Measurements from ENCODE around the gene PCSK6.

DNA sequence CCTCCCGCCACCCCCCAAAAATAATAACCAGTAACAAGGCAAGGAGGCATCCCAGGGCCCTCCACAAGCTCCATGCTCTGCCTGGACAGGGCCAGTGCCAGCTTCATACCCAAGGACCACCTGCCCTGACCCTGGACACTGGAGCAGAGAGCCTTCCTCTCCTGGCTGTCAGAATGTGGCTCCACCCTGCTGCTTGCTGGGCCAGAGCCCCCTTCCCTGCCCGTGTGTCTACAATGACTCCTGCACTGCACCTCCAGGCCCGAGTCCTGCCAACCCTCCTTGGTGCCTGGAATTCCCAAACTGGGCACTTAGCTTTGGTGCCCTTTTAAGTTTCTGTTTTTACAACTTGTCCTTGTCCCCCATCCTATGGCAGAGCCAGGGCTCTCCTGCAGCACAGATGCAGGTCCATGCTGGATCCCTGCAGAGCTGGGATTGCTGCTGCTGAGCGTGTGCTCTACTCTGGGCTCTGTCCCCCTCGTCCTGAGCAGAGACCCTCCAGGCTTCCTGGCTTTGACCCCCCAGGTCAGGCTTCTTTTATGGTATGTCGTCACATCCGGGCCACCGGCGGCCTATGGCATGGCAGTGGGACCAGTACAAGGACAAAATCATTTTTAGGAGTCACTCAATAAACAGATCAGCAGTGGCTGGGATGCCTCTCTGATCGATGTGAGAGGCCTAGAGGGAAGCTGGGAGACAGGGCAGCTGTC lies 183.0 kb downstream of the PCSK6 start:
- TF ChIP-seq POLR2AphosphoS5 (IDR thresholded peaks at IDR 0.05; ENCODE audit: low read depth) = no peak
- TF ChIP-seq, protein P1, sequence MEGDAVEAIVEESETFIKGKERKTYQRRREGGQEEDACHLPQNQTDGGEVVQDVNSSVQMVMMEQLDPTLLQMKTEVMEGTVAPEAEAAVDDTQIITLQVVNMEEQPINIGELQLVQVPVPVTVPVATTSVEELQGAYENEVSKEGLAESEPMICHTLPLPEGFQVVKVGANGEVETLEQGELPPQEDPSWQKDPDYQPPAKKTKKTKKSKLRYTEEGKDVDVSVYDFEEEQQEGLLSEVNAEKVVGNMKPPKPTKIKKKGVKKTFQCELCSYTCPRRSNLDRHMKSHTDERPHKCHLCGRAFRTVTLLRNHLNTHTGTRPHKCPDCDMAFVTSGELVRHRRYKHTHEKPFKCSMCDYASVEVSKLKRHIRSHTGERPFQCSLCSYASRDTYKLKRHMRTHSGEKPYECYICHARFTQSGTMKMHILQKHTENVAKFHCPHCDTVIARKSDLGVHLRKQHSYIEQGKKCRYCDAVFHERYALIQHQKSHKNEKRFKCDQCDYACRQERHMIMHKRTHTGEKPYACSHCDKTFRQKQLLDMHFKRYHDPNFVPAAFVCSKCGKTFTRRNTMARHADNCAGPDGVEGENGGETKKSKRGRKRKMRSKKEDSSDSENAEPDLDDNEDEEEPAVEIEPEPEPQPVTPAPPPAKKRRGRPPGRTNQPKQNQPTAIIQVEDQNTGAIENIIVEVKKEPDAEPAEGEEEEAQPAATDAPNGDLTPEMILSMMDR (IDR thresholded peaks at IDR 0.05; ENCODE audit: insufficient read depth, low read length) = no peak
- TF ChIP-seq, protein P2, sequence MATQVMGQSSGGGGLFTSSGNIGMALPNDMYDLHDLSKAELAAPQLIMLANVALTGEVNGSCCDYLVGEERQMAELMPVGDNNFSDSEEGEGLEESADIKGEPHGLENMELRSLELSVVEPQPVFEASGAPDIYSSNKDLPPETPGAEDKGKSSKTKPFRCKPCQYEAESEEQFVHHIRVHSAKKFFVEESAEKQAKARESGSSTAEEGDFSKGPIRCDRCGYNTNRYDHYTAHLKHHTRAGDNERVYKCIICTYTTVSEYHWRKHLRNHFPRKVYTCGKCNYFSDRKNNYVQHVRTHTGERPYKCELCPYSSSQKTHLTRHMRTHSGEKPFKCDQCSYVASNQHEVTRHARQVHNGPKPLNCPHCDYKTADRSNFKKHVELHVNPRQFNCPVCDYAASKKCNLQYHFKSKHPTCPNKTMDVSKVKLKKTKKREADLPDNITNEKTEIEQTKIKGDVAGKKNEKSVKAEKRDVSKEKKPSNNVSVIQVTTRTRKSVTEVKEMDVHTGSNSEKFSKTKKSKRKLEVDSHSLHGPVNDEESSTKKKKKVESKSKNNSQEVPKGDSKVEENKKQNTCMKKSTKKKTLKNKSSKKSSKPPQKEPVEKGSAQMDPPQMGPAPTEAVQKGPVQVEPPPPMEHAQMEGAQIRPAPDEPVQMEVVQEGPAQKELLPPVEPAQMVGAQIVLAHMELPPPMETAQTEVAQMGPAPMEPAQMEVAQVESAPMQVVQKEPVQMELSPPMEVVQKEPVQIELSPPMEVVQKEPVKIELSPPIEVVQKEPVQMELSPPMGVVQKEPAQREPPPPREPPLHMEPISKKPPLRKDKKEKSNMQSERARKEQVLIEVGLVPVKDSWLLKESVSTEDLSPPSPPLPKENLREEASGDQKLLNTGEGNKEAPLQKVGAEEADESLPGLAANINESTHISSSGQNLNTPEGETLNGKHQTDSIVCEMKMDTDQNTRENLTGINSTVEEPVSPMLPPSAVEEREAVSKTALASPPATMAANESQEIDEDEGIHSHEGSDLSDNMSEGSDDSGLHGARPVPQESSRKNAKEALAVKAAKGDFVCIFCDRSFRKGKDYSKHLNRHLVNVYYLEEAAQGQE (IDR thresholded peaks at IDR 0.05; ENCODE audit: insufficient replicate concordance, low read depth) = no peak

Measured in HL-60 (cell line).